ENCODE data around the gene GAB4. TPM values are rescaled to one million over a fixed set of nuclear protein-coding genes. Genes with fewer than 3 reads are reported as not detected.
"Not testable (repeated sequence)": the region's sequence is repeated elsewhere in the genome, so short reads cannot be mapped to it uniquely, and the experiment has no call there.

GAB4 gene
- polyA plus RNA-seq = not detected
- long read RNA-seq, donor 1 = 0 reads
- long read RNA-seq, donor 2 = 0 reads
- long read RNA-seq, donor 3 = 0 reads
- long read RNA-seq, donor 4 = 0 reads
- long read RNA-seq, donor 5 = 0 reads
- long read RNA-seq, donor 6 = 0 reads
- long read RNA-seq, donor 7 = 0 reads
- long read RNA-seq, donor 8 = 0 reads
- long read RNA-seq, donor 9 = 0 reads
- long read RNA-seq, donor 10 = 0 reads

- no peak for DNase-seq
- H3K4me3 ChIP-seq (ENCODE audit: low read depth in 1 of 3, low read length in 3 of 3) = no peak within 1 kb of the TSS
- H3K9me3 ChIP-seq (ENCODE audit: control insufficient read depth in 2 of 2, insufficient read depth in 1 of 2, low read depth in 1 of 2, low read length in 1 of 2) = no peaks in the 10 kb centered on the region
- no peaks in the 10 kb centered on the region for H3K36me3 ChIP-seq (ENCODE audit: control insufficient read depth in 3 of 3, insufficient read depth in 2 of 3, low read depth in 1 of 3, low read length in 3 of 3)
- 63 to 79% (median 75%) methylated on average over 48 to 49 of the region's 49 CpGs for WGBS, 3 donors
- no peak for FAIRE-seq
- H3K4me1 ChIP-seq (ENCODE audit: control insufficient read depth in 3 of 3, insufficient read depth in 2 of 3, low read depth in 1 of 3, low read length in 2 of 3) = no peaks in the 10 kb centered on the region
- no peak within 1 kb of the TSS for H3K27ac ChIP-seq (ENCODE audit: low read depth in 1 of 3, low read length in 2 of 3)
- H3K27me3 ChIP-seq (ENCODE audit: control insufficient read depth in 3 of 3, insufficient read depth in 3 of 3, low read length in 3 of 3) = peaks cover 0 to 8% (median 0%) of the 10 kb centered on the region in 3 donors
Observed at GRCh38 chr22:17007852-17008731, at the start of gene GAB4. GAB4 (minus strand) TSS chr22:17008222; CDS start chr22:17008114, 108 bp downstream.

GRCh38 chr22:17056807-17057206 lies 48.8 kb upstream of the GAB4 start:
- 71 to 77% (median 77%) methylated on average over 8 of the region's 8 CpGs for WGBS, 3 donors
- Histone ChIP-seq H3K27me3 (ENCODE audit: control insufficient read depth in 3 of 3, insufficient read depth in 3 of 3, low read length in 3 of 3) (no peaks in the 10 kb centered on the region), H3K9me3 (ENCODE audit: control insufficient read depth in 2 of 2, insufficient read depth in 1 of 2, low read depth in 1 of 2, low read length in 1 of 2) (no peaks in the 10 kb centered on the region), H3K36me3 (ENCODE audit: control insufficient read depth in 3 of 3, insufficient read depth in 2 of 3, low read depth in 1 of 3, low read length in 3 of 3) (no peaks in the 10 kb centered on the region), H3K27ac (ENCODE audit: low read depth in 1 of 3, low read length in 2 of 3) (no peak overlapping the region), H3K4me3 (ENCODE audit: low read depth in 1 of 3, low read length in 3 of 3) (no peak overlapping the region), H3K4me1 (ENCODE audit: control insufficient read depth in 3 of 3, insufficient read depth in 2 of 3, low read depth in 1 of 3, low read length in 2 of 3) (no peaks in the 10 kb centered on the region)
- DNase-seq = no peak
- FAIRE-seq = no peak

GRCh38 chr22:17056058-17056457 lies 48.0 kb upstream of the GAB4 start:
- Histone ChIP-seq H3K27ac (ENCODE audit: low read depth in 1 of 3, low read length in 2 of 3) (no peak overlapping the region), H3K36me3 (ENCODE audit: control insufficient read depth in 3 of 3, insufficient read depth in 2 of 3, low read depth in 1 of 3, low read length in 3 of 3) (no peaks in the 10 kb centered on the region), H3K27me3 (ENCODE audit: control insufficient read depth in 3 of 3, insufficient read depth in 3 of 3, low read length in 3 of 3) (no peaks in the 10 kb centered on the region), H3K4me3 (ENCODE audit: low read depth in 1 of 3, low read length in 3 of 3) (no peak overlapping the region), H3K9me3 (ENCODE audit: control insufficient read depth in 2 of 2, insufficient read depth in 1 of 2, low read depth in 1 of 2, low read length in 1 of 2) (no peaks in the 10 kb centered on the region), H3K4me1 (ENCODE audit: control insufficient read depth in 3 of 3, insufficient read depth in 2 of 3, low read depth in 1 of 3, low read length in 2 of 3) (no peaks in the 10 kb centered on the region)
- DNase-seq (no peak), FAIRE-seq (no peak)
- WGBS, 3 donors = 75 to 86% (median 77%) methylated on average over 5 of the region's 5 CpGs

- no peak for DNase-seq
- H3K36me3 ChIP-seq (ENCODE audit: control insufficient read depth in 3 of 3, insufficient read depth in 2 of 3, low read depth in 1 of 3, low read length in 3 of 3) = no peaks in the 10 kb centered on the region
- no peaks in the 10 kb centered on the region for H3K9me3 ChIP-seq (ENCODE audit: control insufficient read depth in 2 of 2, insufficient read depth in 1 of 2, low read depth in 1 of 2, low read length in 1 of 2)
- no peak for FAIRE-seq
- no peaks in the 10 kb centered on the region for H3K27me3 ChIP-seq (ENCODE audit: control insufficient read depth in 3 of 3, insufficient read depth in 3 of 3, low read length in 3 of 3)
- no peaks in the 10 kb centered on the region for H3K4me1 ChIP-seq (ENCODE audit: control insufficient read depth in 3 of 3, insufficient read depth in 2 of 3, low read depth in 1 of 3, low read length in 2 of 3)
- 84 to 92% (median 88%) methylated on average over 1 of the region's 1 CpG for WGBS, 3 donors
- no peak overlapping the region for H3K4me3 ChIP-seq (ENCODE audit: low read depth in 1 of 3, low read length in 3 of 3)
- H3K27ac ChIP-seq (ENCODE audit: low read depth in 1 of 3, low read length in 2 of 3) = no peak overlapping the region
Observed at GRCh38 chr22:17047656-17048055, 39.6 kb upstream of the GAB4 start.

GRCh38 chr22:17046566-17047348 lies 38.7 kb upstream of the GAB4 start:
- H3K27ac ChIP-seq (ENCODE audit: low read depth in 1 of 3, low read length in 2 of 3) = no peak overlapping the region
- no peak for FAIRE-seq
- 53 to 62% (median 58%) methylated on average over 5 of the region's 5 CpGs for WGBS, 3 donors

GRCh38 chr22:17043521-17043920 lies 35.5 kb upstream of the GAB4 start:
- DNase-seq = no peak
- Histone ChIP-seq H3K27ac (ENCODE audit: low read depth in 1 of 3, low read length in 2 of 3) (no peak overlapping the region), H3K9me3 (ENCODE audit: control insufficient read depth in 2 of 2, insufficient read depth in 1 of 2, low read depth in 1 of 2, low read length in 1 of 2) (no peaks in the 10 kb centered on the region), H3K36me3 (ENCODE audit: control insufficient read depth in 3 of 3, insufficient read depth in 2 of 3, low read depth in 1 of 3, low read length in 3 of 3) (no peaks in the 10 kb centered on the region), H3K4me3 (ENCODE audit: low read depth in 1 of 3, low read length in 3 of 3) (no peak overlapping the region), H3K27me3 (ENCODE audit: control insufficient read depth in 3 of 3, insufficient read depth in 3 of 3, low read length in 3 of 3) (no peaks in the 10 kb centered on the region), H3K4me1 (ENCODE audit: control insufficient read depth in 3 of 3, insufficient read depth in 2 of 3, low read depth in 1 of 3, low read length in 2 of 3) (no peaks in the 10 kb centered on the region)
- no peak for FAIRE-seq

More at GRCh38 chr22:17046566-17047348, 38.7 kb upstream of the GAB4 start:
- H3K36me3 ChIP-seq (ENCODE audit: control insufficient read depth in 3 of 3, insufficient read depth in 2 of 3, low read depth in 1 of 3, low read length in 3 of 3) = no peaks in the 10 kb centered on the region
- no peaks in the 10 kb centered on the region for H3K27me3 ChIP-seq (ENCODE audit: control insufficient read depth in 3 of 3, insufficient read depth in 3 of 3, low read length in 3 of 3)
- H3K4me3 ChIP-seq (ENCODE audit: low read depth in 1 of 3, low read length in 3 of 3) = no peak overlapping the region
- H3K4me1 ChIP-seq (ENCODE audit: control insufficient read depth in 3 of 3, insufficient read depth in 2 of 3, low read depth in 1 of 3, low read length in 2 of 3) = no peaks in the 10 kb centered on the region
- no peak for DNase-seq
- H3K9me3 ChIP-seq (ENCODE audit: control insufficient read depth in 2 of 2, insufficient read depth in 1 of 2, low read depth in 1 of 2, low read length in 1 of 2) = no peaks in the 10 kb centered on the region

- not testable (repeated sequence) for H3K27ac ChIP-seq (ENCODE audit: low read depth in 1 of 3, low read length in 2 of 3); H3K4me3 ChIP-seq (ENCODE audit: low read depth in 1 of 3, low read length in 3 of 3); FAIRE-seq; H3K36me3 ChIP-seq (ENCODE audit: control insufficient read depth in 3 of 3, insufficient read depth in 2 of 3, low read depth in 1 of 3, low read length in 3 of 3); H3K4me1 ChIP-seq (ENCODE audit: control insufficient read depth in 3 of 3, insufficient read depth in 2 of 3, low read depth in 1 of 3, low read length in 2 of 3); H3K27me3 ChIP-seq (ENCODE audit: control insufficient read depth in 3 of 3, insufficient read depth in 3 of 3, low read length in 3 of 3); H3K9me3 ChIP-seq (ENCODE audit: control insufficient read depth in 2 of 2, insufficient read depth in 1 of 2, low read depth in 1 of 2, low read length in 1 of 2); DNase-seq
- 29 to 47% (median 35%) methylated on average over 29 to 38 of the region's 56 CpGs for WGBS, 3 donors
Observed at GRCh38 chr22:17036842-17037711, 29.1 kb upstream of the GAB4 start.

All from small intestine (tissue), 16 donors.